HG02623 (cell line): ENCODE data around the gene TMEM132C.
"Not testable (repeated sequence)": the region's sequence is repeated elsewhere in the genome, so short reads cannot be mapped to it uniquely, and the experiment has no call there.

Source experiments
- ATAC-seq: cut with Tn5 transposase; IDR thresholded peaks from one replicate; pipeline ENCODE4 v1.9.1; 2021; ENCODE audit warnings: moderate library complexity; ENCODE audit not compliant: unreplicated experiment

The TMEM132C gene

GRCh38 chr12:128549601-128550218, 282.7 kb downstream of the TMEM132C start:
- ATAC-seq: no peak

GRCh38 chr12:128551266-128551665, 284.3 kb downstream of the TMEM132C start:
- ATAC-seq: no peak

GRCh38 chr12:128554546-128555304, 287.8 kb downstream of the TMEM132C start:
- ATAC-seq: no peak

- ATAC-seq: no peak
Observed at GRCh38 chr12:128557231-128557630, 290.3 kb downstream of the TMEM132C start.

- no peak for ATAC-seq
Observed at GRCh38 chr12:128564956-128565355, 298.0 kb downstream of the TMEM132C start.

- no peak for ATAC-seq
Observed at GRCh38 chr12:128567730-128568129, 300.8 kb downstream of the TMEM132C start.

- ATAC-seq: no peak
Observed at GRCh38 chr12:128570191-128571065, 303.5 kb downstream of the TMEM132C start.

- ATAC-seq: no peak
Observed at GRCh38 chr12:128571906-128572810, 305.2 kb downstream of the TMEM132C start.

- no peak for ATAC-seq
Observed at GRCh38 chr12:128573907-128574306, 306.9 kb downstream of the TMEM132C start.

GRCh38 chr12:128578045-128578444, 311.1 kb downstream of the TMEM132C start:
- no peak for ATAC-seq

- ATAC-seq: no peak
Observed at GRCh38 chr12:128581321-128581761, 314.4 kb downstream of the TMEM132C start.

- no peak for ATAC-seq
Observed at GRCh38 chr12:128583453-128583852, 316.5 kb downstream of the TMEM132C start.

- no peak for ATAC-seq
Observed at GRCh38 chr12:128586451-128587029, 319.6 kb downstream of the TMEM132C start.

GRCh38 chr12:128587918-128588317, 320.9 kb downstream of the TMEM132C start:
- ATAC-seq: no peak

- no peak for ATAC-seq
Observed at GRCh38 chr12:128592220-128592744, 325.3 kb downstream of the TMEM132C start.

- no peak for ATAC-seq
Observed at GRCh38 chr12:128594521-128594920, 327.6 kb downstream of the TMEM132C start.

- ATAC-seq: no peak
Observed at GRCh38 chr12:128595609-128596008, 328.6 kb downstream of the TMEM132C start.

GRCh38 chr12:128600886-128601285, 333.9 kb downstream of the TMEM132C start:
- no peak for ATAC-seq

- ATAC-seq: no peak
Observed at GRCh38 chr12:128603573-128604115, 336.7 kb downstream of the TMEM132C start.

GRCh38 chr12:128604219-128604618, 337.2 kb downstream of the TMEM132C start:
- ATAC-seq: not testable (repeated sequence)
